KMS-11 (cell line): ENCODE measurements around the gene KCNQ1OT1.
A peak's percentile ranks its signal among the peaks of the same experiment; 100 is the strongest.

Source experiments
- H2AFZ ChIP-seq: fragments of 200-600 bp; sonication (generic); 2 replicates; pipeline ENCODE4 v1.6.1; 2016; ENCODE audit warnings: antibody characterized with exemption, mixed run types, low read depth
- H3K27ac ChIP-seq: fragments of 200-600 bp; sonication (generic); 2 replicates; pipeline ENCODE4 v1.6.1; 2016; ENCODE audit warnings: mild to moderate bottlenecking, mixed run types
- H3K27me3 ChIP-seq: fragments of 200-600 bp; sonication (generic); 2 replicates; pipeline ENCODE4 v1.6.1; 2017; ENCODE audit warnings: mild to moderate bottlenecking, low read depth, mixed run types, moderate library complexity; ENCODE audit not compliant: insufficient read depth
- H3K36me3 ChIP-seq: fragments of 200-600 bp; sonication (generic); 2 replicates; pipeline ENCODE4 v1.6.1; 2017; ENCODE audit warnings: mild to moderate bottlenecking, mixed run types; ENCODE audit not compliant: insufficient read depth
- H3K4me1 ChIP-seq: fragments of 200-600 bp; sonication (generic); 2 replicates; pipeline ENCODE4 v1.6.1; 2016; ENCODE audit warnings: mild to moderate bottlenecking, low read depth, mixed run types; ENCODE audit not compliant: poor library complexity, severe bottlenecking
- H3K4me2 ChIP-seq: fragments of 200-600 bp; sonication (generic); 2 replicates; pipeline ENCODE4 v1.7.0; 2016; ENCODE audit warnings: mild to moderate bottlenecking, mixed run types
- H3K4me3 ChIP-seq: fragments of 200-600 bp; sonication (generic); IDR thresholded peaks from 2 replicates; pipeline ENCODE4 v1.6.1; 2017; ENCODE audit warnings: low read depth, low read length, mixed read lengths; ENCODE audit not compliant: insufficient read depth
- H3K79me2 ChIP-seq: fragments of 200-600 bp; sonication (generic); 2 replicates; pipeline ENCODE4 v1.6.1; 2016; ENCODE audit warnings: low read depth, mixed run types; ENCODE audit not compliant: insufficient read depth
- H3K9ac ChIP-seq: fragments of 200-600 bp; sonication (generic); 2 replicates; pipeline ENCODE4 v1.6.1; 2016; ENCODE audit warnings: mild to moderate bottlenecking, mixed run types
- H4K20me1 ChIP-seq: fragments of 200-600 bp; sonication (generic); 2 replicates; pipeline ENCODE4 v1.6.1; 2016; ENCODE audit warnings: mild to moderate bottlenecking, mixed run types; ENCODE audit not compliant: insufficient read depth
- CTCF ChIP-seq: fragments of 200-600 bp; sonication (generic); conservative IDR thresholded peaks from 2 replicates; pipeline ENCODE4 v1.6.1; 2017; ENCODE audit warnings: low read depth, mild to moderate bottlenecking, antibody characterized with exemption, low read length, moderate library complexity, mixed read lengths

The KCNQ1OT1 gene

GRCh38 chr11:2699531-2700414 is at the start of gene KCNQ1OT1:
TSS of gene KCNQ1OT1 (minus strand) at chr11:2699994.
- peak within 1 kb of the TSS; percentile 85 for H3K4me2 ChIP-seq
- H3K27me3 ChIP-seq: no peaks in the 10 kb centered on the region
- H4K20me1 ChIP-seq: peaks cover 18% of the 10 kb centered on the region
- no peak for TF ChIP-seq CTCF
- H2AFZ ChIP-seq: peak within 1 kb of the TSS; percentile 35
- H3K79me2 ChIP-seq: peaks cover 49% of the 10 kb centered on the region
- H3K4me1 ChIP-seq: peaks cover 42% of the 10 kb centered on the region
- H3K36me3 ChIP-seq: no peaks in the 10 kb centered on the region
- no peak within 1 kb of the TSS for H3K4me3 ChIP-seq
- peak within 1 kb of the TSS; percentile 92 for H3K27ac ChIP-seq
- peak within 1 kb of the TSS; percentile 92 for H3K9ac ChIP-seq

GRCh38 chr11:2748814-2749554 is 49.2 kb upstream of the KCNQ1OT1 start:
- Histone ChIP-seq H3K27ac (no peak overlapping the region), H4K20me1 (no peaks in the 10 kb centered on the region), H3K36me3 (no peaks in the 10 kb centered on the region), H3K4me1 (no peaks in the 10 kb centered on the region), H3K4me3 (no peak overlapping the region), H2AFZ (no peak overlapping the region), H3K4me2 (no peak overlapping the region), H3K79me2 (no peaks in the 10 kb centered on the region), H3K27me3 (no peaks in the 10 kb centered on the region), H3K9ac (no peak overlapping the region)
- no peak for TF ChIP-seq CTCF

- Histone ChIP-seq H3K9ac (no peak overlapping the region), H2AFZ (no peak overlapping the region), H4K20me1 (no peaks in the 10 kb centered on the region), H3K36me3 (no peaks in the 10 kb centered on the region), H3K4me1 (no peaks in the 10 kb centered on the region), H3K27me3 (no peaks in the 10 kb centered on the region), H3K79me2 (no peaks in the 10 kb centered on the region), H3K27ac (no peak overlapping the region), H3K4me3 (no peak overlapping the region), H3K4me2 (no peak overlapping the region)
- no peak for TF ChIP-seq CTCF
These were observed 48.4 kb upstream of the KCNQ1OT1 start for GRCh38 chr11:2748061-2748813.

- Histone ChIP-seq H3K9ac (no peak overlapping the region), H4K20me1 (no peaks in the 10 kb centered on the region), H3K4me3 (no peak overlapping the region), H2AFZ (no peak overlapping the region), H3K79me2 (no peaks in the 10 kb centered on the region), H3K36me3 (no peaks in the 10 kb centered on the region), H3K27me3 (no peaks in the 10 kb centered on the region), H3K4me1 (no peaks in the 10 kb centered on the region), H3K4me2 (no peak overlapping the region), H3K27ac (no peak overlapping the region)
- TF ChIP-seq CTCF: no peak
These were observed 47.6 kb upstream of the KCNQ1OT1 start for GRCh38 chr11:2747248-2748027.
